ENCODE results near the gene DCXR. TPM values are rescaled to one million over a fixed set of nuclear protein-coding genes. Genes with fewer than 3 reads are reported as not detected.

Gene DCXR
- total RNA-seq, 1 donor from 2014 or later: 49.9 TPM

GRCh38 chr17:82058855-82059249 lies 21.4 kb upstream of the DCXR start:
- Mint-ChIP-seq H3K9me3 (ENCODE audit: unreplicated experiment) (no peaks in the 10 kb centered on the region), H3K4me3 (ENCODE audit: unreplicated experiment) (no peak overlapping the region), H3K4me1 (ENCODE audit: low read depth, unreplicated experiment) (no peaks in the 10 kb centered on the region), H3K27ac (ENCODE audit: unreplicated experiment) (no peak overlapping the region), H3K36me3 (ENCODE audit: low read depth, unreplicated experiment) (peaks cover 3% of the 10 kb centered on the region), H3K27me3 (ENCODE audit: low read depth, unreplicated experiment) (no peaks in the 10 kb centered on the region)
- no peak overlapping the region for H2AFZ ChIP-seq (ENCODE audit: low read depth, low read length)
- H3K4me1 ChIP-seq (ENCODE audit: insufficient read depth, low read length): no peaks in the 10 kb centered on the region
- no peak for FAIRE-seq
- no peak for DNase-seq (ENCODE audit: low read depth)
- no peak overlapping the region for H3K4me3 ChIP-seq (ENCODE audit: insufficient read depth, low read depth, low read length)
- H3K9ac ChIP-seq (ENCODE audit: low read length): no peak overlapping the region
- H4K20me1 ChIP-seq (ENCODE audit: insufficient read depth, low read length): peaks cover 52% of the 10 kb centered on the region
- H3K27me3 ChIP-seq (ENCODE audit: insufficient read depth, low read length): no peaks in the 10 kb centered on the region
- H3K9me3 ChIP-seq (ENCODE audit: insufficient read depth, low read depth, low read length): no peaks in the 10 kb centered on the region
- TF ChIP-seq CTCF (IDR thresholded peaks at IDR 0.05; ENCODE audit: insufficient read depth, low read depth, low read length) (no peak), EZH2 (IDR thresholded peaks at IDR 0.05; ENCODE audit: insufficient read depth, low read length) (no peak)
- peaks cover 5% of the 10 kb centered on the region for H3K36me3 ChIP-seq (ENCODE audit: insufficient read depth, low read length)
- H3K4me2 ChIP-seq (ENCODE audit: low read length): no peak overlapping the region
- H3K79me2 ChIP-seq (ENCODE audit: insufficient read depth, low read length): peaks cover 19% of the 10 kb centered on the region
- no peak overlapping the region for H3K27ac ChIP-seq (ENCODE audit: low read depth, low read length)

GRCh38 chr17:82058230-82058854 lies 20.8 kb upstream of the DCXR start:
- Histone ChIP-seq H3K27me3 (ENCODE audit: insufficient read depth, low read length) (no peaks in the 10 kb centered on the region), H4K20me1 (ENCODE audit: insufficient read depth, low read length) (peaks cover 48% of the 10 kb centered on the region), H3K79me2 (ENCODE audit: insufficient read depth, low read length) (peaks cover 19% of the 10 kb centered on the region), H3K4me2 (ENCODE audit: low read length) (no peak overlapping the region), H3K4me1 (ENCODE audit: insufficient read depth, low read length) (no peaks in the 10 kb centered on the region), H3K27ac (ENCODE audit: low read depth, low read length) (no peak overlapping the region), H3K9ac (ENCODE audit: low read length) (no peak overlapping the region), H3K4me3 (ENCODE audit: insufficient read depth, low read depth, low read length) (no peak overlapping the region), H3K9me3 (ENCODE audit: insufficient read depth, low read depth, low read length) (no peaks in the 10 kb centered on the region), H2AFZ (ENCODE audit: low read depth, low read length) (no peak overlapping the region), H3K36me3 (ENCODE audit: insufficient read depth, low read length) (peaks cover 5% of the 10 kb centered on the region)
- FAIRE-seq: no peak
- TF ChIP-seq EZH2 (IDR thresholded peaks at IDR 0.05; ENCODE audit: insufficient read depth, low read length): no peak
- TF ChIP-seq CTCF (IDR thresholded peaks at IDR 0.05; ENCODE audit: insufficient read depth, low read depth, low read length): no peak
- Mint-ChIP-seq H3K9me3 (ENCODE audit: unreplicated experiment) (no peaks in the 10 kb centered on the region), H3K27ac (ENCODE audit: unreplicated experiment) (no peak overlapping the region), H3K27me3 (ENCODE audit: low read depth, unreplicated experiment) (no peaks in the 10 kb centered on the region), H3K4me3 (ENCODE audit: unreplicated experiment) (no peak overlapping the region), H3K36me3 (ENCODE audit: low read depth, unreplicated experiment) (peaks cover 3% of the 10 kb centered on the region), H3K4me1 (ENCODE audit: low read depth, unreplicated experiment) (no peaks in the 10 kb centered on the region)
- DNase-seq (ENCODE audit: low read depth): no peak

Data from astrocyte (in vitro differentiated cells and primary cell).